ENCODE results near the gene C14orf119.
"Not testable (repeated sequence)": the region's sequence is repeated elsewhere in the genome, so short reads cannot be mapped to it uniquely, and the experiment has no call there.

GRCh38 chr14:23108169-23108568 is 12.9 kb downstream of the C14orf119 start:
- TF ChIP-seq CTCF (conservative IDR thresholded peaks at IDR 0.05; ENCODE audit: low read depth, low read length); EZH2 (IDR thresholded peaks at IDR 0.05; ENCODE audit: borderline replicate concordance, low read depth, low read length, poor library complexity, severe bottlenecking): not testable (repeated sequence)

Measured in A673 (cell line).